WTC11 (cell line): ENCODE measurements around the gene BHLHE23. TPM values are rescaled to one million over a fixed set of nuclear protein-coding genes. Genes with fewer than 3 reads are reported as not detected.

ENCODE experiments used
- ATAC-seq: fragments of 200-7000 bp; cut with Tn5 transposase; 2 replicates; pipeline ENCODE4 v1.10.0; 2021; ENCODE audit warnings: mild to moderate bottlenecking, moderate library complexity
- CTCF ChIA-PET: fragments of 300-600 bp; sonication (Branson Sonifier 250); formaldehyde crosslinking; loops from one replicate; lab custom pipeline; 2021; ENCODE audit warnings: antibody characterized with exemption; lab: Charles Lee
- POLR2A ChIA-PET: fragments of 350-600 bp; sonication (Branson Sonifier 250); formaldehyde crosslinking; loops from one replicate; lab custom pipeline; 2021; ENCODE audit warnings: antibody characterized with exemption; lab: Charles Lee
- DNase-seq: peaks from one replicate; pipeline ENCODE4 v3.0.0; 2021; ENCODE audit warnings: low spot score
- H3K27ac Mint-ChIP-seq: 2 replicates; pipeline ENCODE4 v1.8.0; 2021; ENCODE audit warnings: mixed read lengths
- H3K27me3 Mint-ChIP-seq: 2 replicates; pipeline ENCODE4 v1.8.0; 2021; ENCODE audit warnings: low read depth, mild to moderate bottlenecking, moderate library complexity, mixed read lengths
- H3K36me3 Mint-ChIP-seq: 2 replicates; pipeline ENCODE4 v1.8.0; 2021; ENCODE audit warnings: mixed read lengths
- H3K4me1 Mint-ChIP-seq: 2 replicates; pipeline ENCODE4 v1.8.0; 2022; ENCODE audit warnings: mixed read lengths
- H3K4me3 Mint-ChIP-seq: 2 replicates; pipeline ENCODE4 v1.8.0; 2021; ENCODE audit warnings: mild to moderate bottlenecking, moderate library complexity, mixed read lengths
- H3K9me3 Mint-ChIP-seq: 2 replicates; pipeline ENCODE4 v1.8.0; 2021; ENCODE audit warnings: mixed read lengths
- ATF6 ChIP-seq: sonication (generic); formaldehyde crosslinking; IDR thresholded peaks from 2 replicates; pipeline ENCODE4 v1.8.1; 2023; ENCODE audit warnings: mild to moderate bottlenecking, missing genetic modification reagents
- EMX1 ChIP-seq: fragments of 250-450 bp; sonication (Bioruptor Pico); IDR thresholded peaks from 2 replicates; pipeline ENCODE4 v1.8.0; 2021; ENCODE audit warnings: mild to moderate bottlenecking
- FOXK1 ChIP-seq: sonication (generic); formaldehyde crosslinking; IDR thresholded peaks from 2 replicates; pipeline ENCODE4 v1.8.0; 2022; ENCODE audit warnings: mild to moderate bottlenecking, moderate library complexity, missing genetic modification reagents
- IRF1 ChIP-seq: sonication (generic); formaldehyde crosslinking; IDR thresholded peaks from 2 replicates; pipeline ENCODE4 v1.8.0; 2023; ENCODE audit warnings: missing genetic modification reagents
- JUN ChIP-seq: sonication (generic); formaldehyde crosslinking; IDR thresholded peaks from 2 replicates; pipeline ENCODE4 v1.8.0; 2023; ENCODE audit warnings: mild to moderate bottlenecking, missing genetic modification reagents
- NFE2L1 ChIP-seq: sonication (generic); formaldehyde crosslinking; IDR thresholded peaks from 2 replicates; pipeline ENCODE4 v1.8.1; 2023; ENCODE audit warnings: missing genetic modification reagents
- NR1H2 ChIP-seq: sonication (generic); formaldehyde crosslinking; IDR thresholded peaks from 2 replicates; pipeline ENCODE4 v1.9.0; 2021; ENCODE audit warnings: mild to moderate bottlenecking, moderate library complexity, missing genetic modification reagents
- NR3C1 ChIP-seq: sonication (generic); formaldehyde crosslinking; conservative IDR thresholded peaks from 2 replicates; pipeline ENCODE4 v1.8.1; 2023; ENCODE audit warnings: low read depth, mild to moderate bottlenecking, missing genetic modification reagents
- PRRX2 ChIP-seq: fragments of 250-450 bp; sonication (Bioruptor Pico); IDR thresholded peaks from 2 replicates; pipeline ENCODE4 v1.8.0; 2021; ENCODE audit warnings: mild to moderate bottlenecking
- SP1 ChIP-seq: sonication (generic); formaldehyde crosslinking; conservative IDR thresholded peaks from 2 replicates; pipeline ENCODE4 v1.8.1; 2022; ENCODE audit warnings: missing genetic modification reagents
- TCF7 ChIP-seq: sonication (generic); formaldehyde crosslinking; IDR thresholded peaks from 2 replicates; pipeline ENCODE4 v1.8.0; 2022; ENCODE audit warnings: mild to moderate bottlenecking, low read depth, missing genetic modification reagents, moderate library complexity
- TEAD4 ChIP-seq: sonication (generic); formaldehyde crosslinking; IDR thresholded peaks from 2 replicates; pipeline ENCODE4 v1.8.0; 2022; ENCODE audit warnings: mild to moderate bottlenecking, missing genetic modification reagents
- ZBTB21 ChIP-seq: sonication (generic); formaldehyde crosslinking; IDR thresholded peaks from 2 replicates; pipeline ENCODE4 v1.8.1; 2023; ENCODE audit warnings: mild to moderate bottlenecking, missing genetic modification reagents, borderline replicate concordance
- ZNF232 ChIP-seq: sonication (generic); formaldehyde crosslinking; IDR thresholded peaks from 2 replicates; pipeline ENCODE4 v1.8.0; 2022; ENCODE audit warnings: mild to moderate bottlenecking, missing genetic modification reagents
- ZNF416 ChIP-seq: fragments of 250-450 bp; sonication (Bioruptor Pico); IDR thresholded peaks from 2 replicates; pipeline ENCODE4 v1.9.0; 2021; ENCODE audit warnings: mild to moderate bottlenecking, inconsistent platforms
- total RNA-seq: library from RNA; stranded (reverse); gene quantifications from 3 replicates; pipeline ENCODE4 v1.2.3, GENCODE V29; 2021
- TF ChIP-seq, protein P1 (sequence below): sonication (generic); formaldehyde crosslinking; IDR thresholded peaks from 2 replicates; pipeline ENCODE4 v1.8.1; 2023; ENCODE audit warnings: mild to moderate bottlenecking, missing genetic modification reagents
- TF ChIP-seq, protein P2 (sequence below): fragments of 250-450 bp; sonication (Bioruptor Pico); IDR thresholded peaks from 2 replicates; pipeline ENCODE4 v2.1.2; 2022; ENCODE audit warnings: mild to moderate bottlenecking, moderate library complexity
- TF ChIP-seq, protein P3 (sequence below): fragments of 250-450 bp; sonication (Bioruptor Pico); IDR thresholded peaks from 2 replicates; pipeline ENCODE4 v1.9.0; 2021; ENCODE audit warnings: moderate library complexity, mild to moderate bottlenecking, inconsistent platforms, borderline replicate concordance
- TF ChIP-seq, protein P4 (sequence below): sonication (generic); formaldehyde crosslinking; IDR thresholded peaks from 2 replicates; pipeline ENCODE4 v1.8.1; 2022; ENCODE audit warnings: missing genetic modification reagents, borderline replicate concordance

Gene BHLHE23
- total RNA-seq, 1 experiment from 2014 or later = 1.3 TPM

DNA sequence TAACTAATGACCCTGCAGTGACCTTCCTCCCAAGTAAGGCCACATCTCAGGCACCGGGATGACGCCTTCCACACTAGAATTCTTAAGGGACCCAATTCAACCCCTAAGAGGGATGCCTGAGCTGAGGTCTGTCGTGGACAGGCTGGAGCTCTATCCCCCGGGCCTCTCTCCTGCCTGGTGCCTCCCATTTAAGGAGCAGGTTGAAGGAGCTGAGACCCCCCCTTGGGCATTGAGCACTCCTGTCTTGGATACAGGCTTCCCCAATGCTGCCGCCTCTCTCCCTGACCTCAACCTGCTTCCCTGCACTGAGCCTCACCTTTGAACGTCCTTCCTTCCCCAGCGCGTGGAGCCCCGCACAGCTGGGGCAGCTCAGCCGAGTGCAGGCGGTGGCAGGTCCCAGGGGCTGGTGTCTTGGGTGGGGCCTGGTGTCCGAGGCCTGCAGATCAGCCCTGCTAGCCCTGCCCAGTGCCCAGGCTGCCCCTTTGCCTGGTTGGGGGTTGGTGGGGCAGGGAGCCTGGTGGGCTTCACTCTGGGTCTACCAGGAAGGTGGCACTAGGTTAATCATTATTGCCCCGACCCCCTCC is 19.9 kb upstream of the BHLHE23 start (continued):
- TF ChIP-seq, protein P1, sequence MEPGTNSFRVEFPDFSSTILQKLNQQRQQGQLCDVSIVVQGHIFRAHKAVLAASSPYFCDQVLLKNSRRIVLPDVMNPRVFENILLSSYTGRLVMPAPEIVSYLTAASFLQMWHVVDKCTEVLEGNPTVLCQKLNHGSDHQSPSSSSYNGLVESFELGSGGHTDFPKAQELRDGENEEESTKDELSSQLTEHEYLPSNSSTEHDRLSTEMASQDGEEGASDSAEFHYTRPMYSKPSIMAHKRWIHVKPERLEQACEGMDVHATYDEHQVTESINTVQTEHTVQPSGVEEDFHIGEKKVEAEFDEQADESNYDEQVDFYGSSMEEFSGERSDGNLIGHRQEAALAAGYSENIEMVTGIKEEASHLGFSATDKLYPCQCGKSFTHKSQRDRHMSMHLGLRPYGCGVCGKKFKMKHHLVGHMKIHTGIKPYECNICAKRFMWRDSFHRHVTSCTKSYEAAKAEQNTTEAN (CRISPR knock-in tag) = no peak
- TF ChIP-seq, all 79 proteins: peak for 0

DNA sequence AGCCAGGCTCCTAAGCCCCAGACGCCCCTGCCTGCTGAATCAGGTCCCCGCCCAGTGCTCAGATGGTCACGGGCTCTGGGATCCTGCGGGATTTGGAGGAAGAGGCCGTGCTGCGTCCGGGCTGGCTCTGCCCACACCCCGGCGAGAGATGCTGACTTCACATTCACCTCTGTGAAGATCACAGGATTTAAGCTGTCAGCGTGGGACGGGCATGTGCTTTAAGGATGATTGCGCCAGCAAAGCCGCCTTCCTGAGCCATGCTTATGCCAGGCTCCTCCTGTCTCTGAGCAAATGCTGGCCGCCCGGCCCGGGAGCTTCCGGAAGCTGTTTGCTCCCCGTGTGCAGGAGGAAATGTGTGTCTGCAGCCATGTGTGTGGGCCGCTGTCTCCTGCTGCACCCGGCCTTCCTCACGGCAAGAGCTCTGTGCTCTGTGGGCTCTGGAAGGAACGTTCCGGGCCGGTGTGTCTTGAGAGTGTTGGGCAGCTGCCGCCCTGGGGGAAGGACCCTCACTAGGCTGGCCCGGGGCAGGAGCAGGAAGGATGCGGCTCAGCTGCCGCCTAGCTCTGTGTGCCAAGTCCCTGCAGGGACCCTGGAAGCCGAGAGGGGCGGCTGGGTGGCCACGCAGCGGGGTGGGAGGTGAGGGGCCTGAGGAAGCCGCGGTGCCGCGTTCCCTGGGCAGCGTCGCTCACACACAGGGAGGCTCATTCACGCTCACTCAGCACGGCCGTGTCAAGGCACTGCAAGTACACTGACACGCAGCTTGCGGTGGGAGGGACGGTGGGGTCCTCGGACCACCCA is 19.0 kb upstream of the BHLHE23 start:
- Mint-ChIP-seq H3K9me3 (peaks cover 4% of the 10 kb centered on the region; the same call in 1 of the 2 replicates), H3K36me3 (peaks cover 2% of the 10 kb centered on the region; the same call in 1 of the 2 replicates), H3K27ac (no peak overlapping the region), H3K4me3 (no peak overlapping the region), H3K27me3 (peaks cover 4% of the 10 kb centered on the region; the same call in 1 of the 2 replicates), H3K4me1 (peaks cover 16% of the 10 kb centered on the region)
- CTCF ChIA-PET = interaction anchor here (1.1 to 3.2 kb wide), 3 partner anchors 11 to 53 kb away, joined by 3 to 14 read pairs (median 3); no protein-coding TSS in a partner anchor
- ATAC-seq = no peak
- TF ChIP-seq ZBTB21 (CRISPR knock-in tag) (no peak), ATF6 (CRISPR knock-in tag) (no peak), SP1 (CRISPR knock-in tag) (no peak), NFE2L1 (CRISPR knock-in tag) (no peak), FOXK1 (CRISPR knock-in tag) (no peak), NR3C1 (CRISPR knock-in tag) (no peak), NR1H2 (CRISPR knock-in tag) (no peak)
- DNase-seq = peak; percentile 22
- POLR2A ChIA-PET = interaction anchor here (1.4 kb wide), 1 partner anchor 17 kb away, joined by 3 read pairs; no protein-coding TSS in a partner anchor

- peak; percentile 8 for DNase-seq
- no peak for ATAC-seq
- TF ChIP-seq ZNF232 = no peak
- TF ChIP-seq, protein P2, sequence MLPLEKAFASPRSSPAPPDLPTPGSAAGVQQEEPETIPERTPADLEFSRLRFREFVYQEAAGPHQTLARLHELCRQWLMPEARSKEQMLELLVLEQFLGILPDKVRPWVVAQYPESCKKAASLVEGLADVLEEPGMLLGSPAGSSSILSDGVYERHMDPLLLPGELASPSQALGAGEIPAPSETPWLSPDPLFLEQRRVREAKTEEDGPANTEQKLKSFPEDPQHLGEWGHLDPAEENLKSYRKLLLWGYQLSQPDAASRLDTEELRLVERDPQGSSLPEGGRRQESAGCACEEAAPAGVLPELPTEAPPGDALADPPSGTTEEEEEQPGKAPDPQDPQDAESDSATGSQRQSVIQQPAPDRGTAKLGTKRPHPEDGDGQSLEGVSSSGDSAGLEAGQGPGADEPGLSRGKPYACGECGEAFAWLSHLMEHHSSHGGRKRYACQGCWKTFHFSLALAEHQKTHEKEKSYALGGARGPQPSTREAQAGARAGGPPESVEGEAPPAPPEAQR = no peak
- TF ChIP-seq JUN (CRISPR knock-in tag) = no peak
- no peak for TF ChIP-seq TEAD4 (CRISPR knock-in tag)
- no peak for TF ChIP-seq ZNF416 (CRISPR knock-in tag)
- no peak for TF ChIP-seq EMX1 (CRISPR knock-in tag)
- no peak for TF ChIP-seq PRRX2 (CRISPR knock-in tag)
- no peak for TF ChIP-seq FOXK1 (CRISPR knock-in tag)
- TF ChIP-seq, protein P3, sequence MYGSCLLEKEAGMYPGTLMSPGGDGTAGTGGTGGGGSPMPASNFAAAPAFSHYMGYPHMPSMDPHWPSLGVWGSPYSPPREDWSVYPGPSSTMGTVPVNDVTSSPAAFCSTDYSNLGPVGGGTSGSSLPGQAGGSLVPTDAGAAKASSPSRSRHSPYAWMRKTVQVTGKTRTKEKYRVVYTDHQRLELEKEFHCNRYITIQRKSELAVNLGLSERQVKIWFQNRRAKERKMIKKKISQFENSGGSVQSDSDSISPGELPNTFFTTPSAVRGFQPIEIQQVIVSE = no peak
- TF ChIP-seq TCF7 (CRISPR knock-in tag) = no peak
- no peak for TF ChIP-seq IRF1
- TF ChIP-seq, protein P4, sequence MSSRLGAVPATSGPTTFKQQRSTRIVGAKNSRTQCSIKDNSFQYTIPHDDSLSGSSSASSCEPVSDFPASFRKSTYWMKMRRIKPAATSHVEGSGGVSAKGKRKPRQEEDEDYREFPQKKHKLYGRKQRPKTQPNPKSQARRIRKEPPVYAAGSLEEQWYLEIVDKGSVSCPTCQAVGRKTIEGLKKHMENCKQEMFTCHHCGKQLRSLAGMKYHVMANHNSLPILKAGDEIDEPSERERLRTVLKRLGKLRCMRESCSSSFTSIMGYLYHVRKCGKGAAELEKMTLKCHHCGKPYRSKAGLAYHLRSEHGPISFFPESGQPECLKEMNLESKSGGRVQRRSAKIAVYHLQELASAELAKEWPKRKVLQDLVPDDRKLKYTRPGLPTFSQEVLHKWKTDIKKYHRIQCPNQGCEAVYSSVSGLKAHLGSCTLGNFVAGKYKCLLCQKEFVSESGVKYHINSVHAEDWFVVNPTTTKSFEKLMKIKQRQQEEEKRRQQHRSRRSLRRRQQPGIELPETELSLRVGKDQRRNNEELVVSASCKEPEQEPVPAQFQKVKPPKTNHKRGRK = no peak
- no peak for TF ChIP-seq SP1 (CRISPR knock-in tag)
- peaks cover 3% of the 10 kb centered on the region; the same call in 1 of the 2 replicates for H3K27me3 Mint-ChIP-seq
- POLR2A ChIA-PET = no interaction called here
- peaks cover 7% of the 10 kb centered on the region for H3K36me3 Mint-ChIP-seq
- no peak overlapping the region for H3K4me3 Mint-ChIP-seq
- CTCF ChIA-PET = interaction anchor here (0.9 to 3.2 kb wide), 2 partner anchors 10 to 52 kb away, joined by 3 to 14 read pairs; no protein-coding TSS in a partner anchor
- H3K27ac Mint-ChIP-seq = no peak overlapping the region
- peaks cover 10% of the 10 kb centered on the region for H3K9me3 Mint-ChIP-seq
- peaks cover 12% of the 10 kb centered on the region for H3K4me1 Mint-ChIP-seq
Measured at GRCh38 chr20:63024573-63025392, 18.0 kb upstream of the BHLHE23 start.
